ENCODE data around the gene FAM184B.

DNA sequence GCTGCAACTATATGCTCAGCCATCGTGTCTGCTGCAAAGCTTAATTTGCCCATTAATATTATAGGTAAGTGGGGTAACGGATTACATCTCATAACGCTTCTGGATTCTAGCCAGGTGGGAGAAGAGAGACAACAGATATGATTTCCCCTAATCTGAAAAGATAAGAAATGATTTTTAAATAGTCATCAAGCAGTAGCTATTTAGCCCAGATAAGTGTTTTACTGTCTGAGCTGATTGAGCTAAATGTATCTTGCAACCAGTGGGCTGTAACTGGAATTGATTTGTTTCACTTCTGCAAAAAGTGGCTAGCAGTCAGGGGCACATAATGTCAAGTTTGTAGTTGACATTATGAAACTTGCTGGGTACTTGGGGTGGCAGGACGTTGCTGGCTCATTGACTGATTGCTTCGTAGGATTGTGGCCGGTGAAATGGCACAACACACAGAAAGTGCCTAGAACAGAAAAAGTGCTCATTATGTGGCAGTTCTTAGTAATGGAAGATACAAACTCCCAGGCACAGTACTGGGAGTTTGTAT lies 185.9 kb downstream of the FAM184B start:
- TF ChIP-seq POLR2AphosphoS5 (IDR thresholded peaks at IDR 0.05; ENCODE audit: insufficient read depth in 1 of 2, low read depth in 1 of 2) (no peak), POLR2A (IDR thresholded peaks at IDR 0.05) (no peak)
- TF ChIP-seq, protein P1, sequence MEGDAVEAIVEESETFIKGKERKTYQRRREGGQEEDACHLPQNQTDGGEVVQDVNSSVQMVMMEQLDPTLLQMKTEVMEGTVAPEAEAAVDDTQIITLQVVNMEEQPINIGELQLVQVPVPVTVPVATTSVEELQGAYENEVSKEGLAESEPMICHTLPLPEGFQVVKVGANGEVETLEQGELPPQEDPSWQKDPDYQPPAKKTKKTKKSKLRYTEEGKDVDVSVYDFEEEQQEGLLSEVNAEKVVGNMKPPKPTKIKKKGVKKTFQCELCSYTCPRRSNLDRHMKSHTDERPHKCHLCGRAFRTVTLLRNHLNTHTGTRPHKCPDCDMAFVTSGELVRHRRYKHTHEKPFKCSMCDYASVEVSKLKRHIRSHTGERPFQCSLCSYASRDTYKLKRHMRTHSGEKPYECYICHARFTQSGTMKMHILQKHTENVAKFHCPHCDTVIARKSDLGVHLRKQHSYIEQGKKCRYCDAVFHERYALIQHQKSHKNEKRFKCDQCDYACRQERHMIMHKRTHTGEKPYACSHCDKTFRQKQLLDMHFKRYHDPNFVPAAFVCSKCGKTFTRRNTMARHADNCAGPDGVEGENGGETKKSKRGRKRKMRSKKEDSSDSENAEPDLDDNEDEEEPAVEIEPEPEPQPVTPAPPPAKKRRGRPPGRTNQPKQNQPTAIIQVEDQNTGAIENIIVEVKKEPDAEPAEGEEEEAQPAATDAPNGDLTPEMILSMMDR (IDR thresholded peaks at IDR 0.05), result no peak

Data from vagina (tissue), 2 donors.